HepG2 (cell line): ENCODE results near the gene YKT6. TPM values are rescaled to one million over a fixed set of nuclear protein-coding genes. Genes with fewer than 3 reads are reported as not detected.

Source experiments
- ATAC-seq: fragments of 200-7000 bp; cut with Tn5 transposase; 3 replicates; pipeline ENCODE4 v1.9.1; 2020; ENCODE audit warnings: mild to moderate bottlenecking, moderate library complexity
- BruUV-seq: library from RNA; stranded (reverse); fragments of 400-500 nt; replicated peaks from 2 replicates; lab custom pipeline; 2021; lab: Mats Ljungman, UMichigan
- CTCF ChIA-PET: fragments of 300-600 bp; formaldehyde crosslinking; extraction: SDS; loops from one replicate; lab custom pipeline; 2021; ENCODE audit warnings: low total read pairs, inconsistent platforms, low intra/inter-chr PET ratio; lab: Yijun Ruan, JAX
- POLR2A ChIA-PET: fragments of 350-600 bp; sonication (Branson Sonifier 250); formaldehyde crosslinking; loops from one replicate; lab custom pipeline; 2020; ENCODE audit warnings: antibody characterized with exemption, inconsistent platforms; lab: Yijun Ruan, JAX
- DNase-seq: peaks from one replicate; pipeline ENCODE4 v3.0.0-alpha.2; 2015; ENCODE audit warnings: low spot score
- FAIRE-seq: peaks from 3 replicates; lab custom pipeline; 2011; peaks lifted over from hg19 to GRCh38; lab: Jason Lieb, UNC
- H2AFZ ChIP-seq: one replicate; pipeline ENCODE4 v1.6.1; 2011; ENCODE audit warnings: low read length, inconsistent platforms
- H3K27ac ChIP-seq: fragments of 300-600 bp; 3 replicates; pipeline ENCODE4 v1.8.0; 2011; ENCODE audit warnings: mixed run types, mild to moderate bottlenecking, mixed read lengths, low read length, inconsistent platforms; ENCODE audit not compliant: insufficient read depth; ENCODE audit errors: extremely low read length
- H3K27me3 ChIP-seq, 2 experiments: fragments of 200-600 bp in 1 of 2; 2 replicates in 1 of 2; 3 replicates in 1 of 2; pipeline versions ENCODE4 v1.6.0 to v1.8.0; 2011; ENCODE audit warnings: low read length in 2 of 2, mild to moderate bottlenecking in 2 of 2, moderate library complexity in 2 of 2, inconsistent platforms in 1 of 2; ENCODE audit not compliant: insufficient read depth in 2 of 2, control insufficient read depth in 1 of 2
- H3K36me3 ChIP-seq, 2 experiments: fragments of 200-600 bp in 1 of 2; replicated peaks in 1 of 2; 2 replicates in 1 of 2; 3 replicates in 1 of 2; pipeline versions ENCODE4 v1.5.1 to v1.8.0; 2011; ENCODE audit warnings: low read length in 2 of 2, inconsistent platforms in 1 of 2; ENCODE audit not compliant: insufficient read depth in 2 of 2, control insufficient read depth in 1 of 2
- H3K4me1 ChIP-seq: 2 replicates; pipeline ENCODE4 v1.5.1; 2012; ENCODE audit warnings: low read length, inconsistent platforms; ENCODE audit not compliant: insufficient read depth
- H3K4me2 ChIP-seq: 2 replicates; pipeline ENCODE4 v1.6.0; 2011; ENCODE audit warnings: low read depth, low read length, inconsistent platforms
- H3K4me3 ChIP-seq, 3 experiments: fragments of 200-600 bp in 1 of 3; sonication (generic), shearing (Covaris generic) in 1 of 3; replicated peaks in 1 of 3; 2 replicates each; pipeline ENCODE4 v1.5.1; 2011 to 2016; ENCODE audit warnings: low read length in 3 of 3, inconsistent platforms in 2 of 3, low read depth in 2 of 3, mild to moderate bottlenecking in 2 of 3, control low read depth in 1 of 3, mixed read lengths in 1 of 3; ENCODE audit not compliant: insufficient read depth in 1 of 3
- H3K79me2 ChIP-seq: one replicate; pipeline ENCODE4 v1.6.1; 2011; ENCODE audit warnings: low read length, inconsistent platforms; ENCODE audit not compliant: insufficient read depth
- H3K9ac ChIP-seq: 2 replicates; pipeline ENCODE4 v1.6.0; 2011; ENCODE audit warnings: mild to moderate bottlenecking, low read depth, low read length, inconsistent platforms; ENCODE audit not compliant: insufficient read depth
- H3K9me3 ChIP-seq: 2 replicates; pipeline ENCODE4 v1.5.1; 2012; ENCODE audit warnings: mild to moderate bottlenecking, low read length
- H4K20me1 ChIP-seq: 2 replicates; pipeline ENCODE4 v1.6.0; 2011; ENCODE audit warnings: inconsistent platforms, mild to moderate bottlenecking, low read length, moderate library complexity; ENCODE audit not compliant: insufficient read depth
- ELF3 ChIP-seq: IDR thresholded peaks from 2 replicates; pipeline ENCODE4 v1.6.1; 2016; ENCODE audit warnings: missing genetic modification reagents, missing compliant biosample characterization
- GATA4 ChIP-seq: sonication (generic); IDR thresholded peaks from 2 replicates; pipeline ENCODE4 v1.6.1; 2016; ENCODE audit warnings: antibody characterized with exemption, low read depth, borderline replicate concordance
- KDM2A ChIP-seq: sonication (generic); formaldehyde crosslinking; IDR thresholded peaks from 2 replicates; pipeline ENCODE4 v1.4.0; 2020; ENCODE audit warnings: low read depth, missing genetic modification reagents, borderline replicate concordance
- KDM6A ChIP-seq: IDR thresholded peaks from 2 replicates; pipeline ENCODE4 v1.6.1; 2016; ENCODE audit warnings: low read depth
- NFKBIZ ChIP-seq: IDR thresholded peaks from 2 replicates; pipeline ENCODE4 v1.6.1; 2018; ENCODE audit warnings: missing genetic modification reagents, missing compliant biosample characterization
- PATZ1 ChIP-seq: sonication (generic); formaldehyde crosslinking; IDR thresholded peaks from 2 replicates; pipeline ENCODE4 v1.4.0; 2020; ENCODE audit warnings: missing genetic modification reagents
- RBFOX2 ChIP-seq: fragments of 200-400 bp; formaldehyde crosslinking; IDR thresholded peaks from 2 replicates; pipeline ENCODE4 v1.6.1; 2017; ENCODE audit warnings: low read depth, mild to moderate bottlenecking, low read length
- REXO4 ChIP-seq: sonication (generic); formaldehyde crosslinking; IDR thresholded peaks from 2 replicates; pipeline ENCODE4 v1.8.0; 2022; ENCODE audit warnings: missing genetic modification reagents, mild to moderate bottlenecking, borderline replicate concordance
- ZBTB1 ChIP-seq: sonication (generic); formaldehyde crosslinking; IDR thresholded peaks from 2 replicates; pipeline ENCODE4 v1.4.0; 2020; ENCODE audit warnings: missing genetic modification reagents, borderline replicate concordance
- ZFP41 ChIP-seq: sonication (generic); formaldehyde crosslinking; IDR thresholded peaks from 2 replicates; pipeline ENCODE4 v1.4.0; 2020; ENCODE audit warnings: mild to moderate bottlenecking, missing genetic modification reagents, borderline replicate concordance
- ZMYM3 ChIP-seq: sonication (generic); formaldehyde crosslinking; IDR thresholded peaks from 2 replicates; pipeline ENCODE4 v1.5.1; 2020; ENCODE audit warnings: mild to moderate bottlenecking, missing genetic modification reagents
- ZNF382 ChIP-seq: sonication (generic); formaldehyde crosslinking; IDR thresholded peaks from 2 replicates; pipeline ENCODE4 v1.5.0; 2020; ENCODE audit warnings: missing genetic modification reagents, mild to moderate bottlenecking, borderline replicate concordance
- ZNF572 ChIP-seq: sonication (generic); formaldehyde crosslinking; IDR thresholded peaks from 2 replicates; pipeline ENCODE4 v1.5.1; 2020; ENCODE audit warnings: mild to moderate bottlenecking, missing genetic modification reagents
- WGBS: methylation state at CpG from one replicate; pipeline ENCODE4 v1.1.6; 2017; ENCODE audit warnings: low lambda C conversion rate; 5-methylcytosine and 5-hydroxymethylcytosine counted together
- in situ Hi-C: cut with HindIII; loops from 2 replicates; pipeline ENCODE4 v1.10.0; 2017; ENCODE audit warnings: low pct_unique_long_range_greater_than_20kb; ENCODE audit not compliant: extremely low pct_ligation_motif_present
- intact Hi-C: fragments of 100-400 bp; cut with micrococcal nuclease; formaldehyde crosslinking; loops from one replicate; pipeline ENCODE4 v1.10.0; 2022; ENCODE audit not compliant: unreplicated experiment
- polyA plus RNA-seq, 8 experiments: library from polyadenylated mRNA; depleted of rRNA in 3 of 8; stranded (reverse) in 7 of 8; unstranded in 1 of 8; fragments of >200 nt; fragmentation: Illumina TruSeq in 4 of 8; extraction: Trizol in 4 of 8; gene quantifications; 2 replicates each; pipeline versions ENCODE4 v1.2.1 to v1.2.3, GENCODE V29; 2011 to 2016; ENCODE audit warnings: low read depth in 4 of 8, missing spikeins in 1 of 8, mixed read lengths in 1 of 8; ENCODE audit not compliant: insufficient read depth in 1 of 8
- total RNA-seq, 5 experiments: library from RNA; depleted of rRNA; stranded (reverse); fragments of >200 nt; fragmentation: Illumina TruSeq; extraction: Trizol; gene quantifications; 2 replicates each; pipeline ENCODE4 v1.2.3, GENCODE V29; 2016; ENCODE audit warnings: low read depth in 1 of 5
- TF ChIP-seq, protein P1 (sequence below): sonication (generic); formaldehyde crosslinking; IDR thresholded peaks from 2 replicates; pipeline ENCODE4 v1.4.0; 2020; ENCODE audit warnings: mild to moderate bottlenecking, missing genetic modification reagents
- TF ChIP-seq, protein P2 (sequence below): sonication (generic); formaldehyde crosslinking; IDR thresholded peaks from 2 replicates; pipeline ENCODE4 v1.4.0; 2020; ENCODE audit warnings: mild to moderate bottlenecking, missing genetic modification reagents

Gene YKT6
- total and polyA plus RNA-seq, 2 of the 13 experiments (the other 11 are each of a cell fraction or from before 2014, with no cell fraction given), result 52.2 to 60.3 TPM

- no peak overlapping the region for H3K4me2 ChIP-seq
- H4K20me1 ChIP-seq, result no peaks in the 10 kb centered on the region
- BruUV-seq, result no TSS peak
- H2AFZ ChIP-seq, result no peak overlapping the region
- no peak overlapping the region for H3K9ac ChIP-seq
- no peaks in the 10 kb centered on the region for H3K4me1 ChIP-seq
- WGBS, result 36% methylated on average over 13 of the region's 16 CpGs
- H3K36me3 ChIP-seq, result no peaks in the 10 kb centered on the region
- POLR2A ChIA-PET, result interaction anchor here (1.2 to 1.6 kb wide), 2 partner anchors 109 to 322 kb away, joined by 3 to 4 read pairs; no protein-coding TSS in a partner anchor
- no peak for FAIRE-seq
- H3K4me3 ChIP-seq, result no peak overlapping the region
- intact Hi-C loops, result no loop called here
- CTCF ChIA-PET, result interaction anchor here (1.5 to 2.1 kb wide), 2 partner anchors 237 to 325 kb away, joined by 8 to 13 read pairs; no protein-coding TSS in a partner anchor
- peaks cover 25 to 76% of the 10 kb centered on the region in 2 experiments for H3K27me3 ChIP-seq
- no peak overlapping the region for H3K27ac ChIP-seq
- in situ Hi-C loops, result loop anchor here (5.0 kb wide), 1 partner anchor 237 kb away; no protein-coding TSS in a partner anchor
- no peaks in the 10 kb centered on the region for H3K9me3 ChIP-seq
- ATAC-seq, result no peak
- DNase-seq, result no peak
- no peaks in the 10 kb centered on the region for H3K79me2 ChIP-seq
- no peak for TF ChIP-seq RBFOX2
- TF ChIP-seq ZFP41 (CRISPR knock-in tag), result no peak
- TF ChIP-seq, protein P1, sequence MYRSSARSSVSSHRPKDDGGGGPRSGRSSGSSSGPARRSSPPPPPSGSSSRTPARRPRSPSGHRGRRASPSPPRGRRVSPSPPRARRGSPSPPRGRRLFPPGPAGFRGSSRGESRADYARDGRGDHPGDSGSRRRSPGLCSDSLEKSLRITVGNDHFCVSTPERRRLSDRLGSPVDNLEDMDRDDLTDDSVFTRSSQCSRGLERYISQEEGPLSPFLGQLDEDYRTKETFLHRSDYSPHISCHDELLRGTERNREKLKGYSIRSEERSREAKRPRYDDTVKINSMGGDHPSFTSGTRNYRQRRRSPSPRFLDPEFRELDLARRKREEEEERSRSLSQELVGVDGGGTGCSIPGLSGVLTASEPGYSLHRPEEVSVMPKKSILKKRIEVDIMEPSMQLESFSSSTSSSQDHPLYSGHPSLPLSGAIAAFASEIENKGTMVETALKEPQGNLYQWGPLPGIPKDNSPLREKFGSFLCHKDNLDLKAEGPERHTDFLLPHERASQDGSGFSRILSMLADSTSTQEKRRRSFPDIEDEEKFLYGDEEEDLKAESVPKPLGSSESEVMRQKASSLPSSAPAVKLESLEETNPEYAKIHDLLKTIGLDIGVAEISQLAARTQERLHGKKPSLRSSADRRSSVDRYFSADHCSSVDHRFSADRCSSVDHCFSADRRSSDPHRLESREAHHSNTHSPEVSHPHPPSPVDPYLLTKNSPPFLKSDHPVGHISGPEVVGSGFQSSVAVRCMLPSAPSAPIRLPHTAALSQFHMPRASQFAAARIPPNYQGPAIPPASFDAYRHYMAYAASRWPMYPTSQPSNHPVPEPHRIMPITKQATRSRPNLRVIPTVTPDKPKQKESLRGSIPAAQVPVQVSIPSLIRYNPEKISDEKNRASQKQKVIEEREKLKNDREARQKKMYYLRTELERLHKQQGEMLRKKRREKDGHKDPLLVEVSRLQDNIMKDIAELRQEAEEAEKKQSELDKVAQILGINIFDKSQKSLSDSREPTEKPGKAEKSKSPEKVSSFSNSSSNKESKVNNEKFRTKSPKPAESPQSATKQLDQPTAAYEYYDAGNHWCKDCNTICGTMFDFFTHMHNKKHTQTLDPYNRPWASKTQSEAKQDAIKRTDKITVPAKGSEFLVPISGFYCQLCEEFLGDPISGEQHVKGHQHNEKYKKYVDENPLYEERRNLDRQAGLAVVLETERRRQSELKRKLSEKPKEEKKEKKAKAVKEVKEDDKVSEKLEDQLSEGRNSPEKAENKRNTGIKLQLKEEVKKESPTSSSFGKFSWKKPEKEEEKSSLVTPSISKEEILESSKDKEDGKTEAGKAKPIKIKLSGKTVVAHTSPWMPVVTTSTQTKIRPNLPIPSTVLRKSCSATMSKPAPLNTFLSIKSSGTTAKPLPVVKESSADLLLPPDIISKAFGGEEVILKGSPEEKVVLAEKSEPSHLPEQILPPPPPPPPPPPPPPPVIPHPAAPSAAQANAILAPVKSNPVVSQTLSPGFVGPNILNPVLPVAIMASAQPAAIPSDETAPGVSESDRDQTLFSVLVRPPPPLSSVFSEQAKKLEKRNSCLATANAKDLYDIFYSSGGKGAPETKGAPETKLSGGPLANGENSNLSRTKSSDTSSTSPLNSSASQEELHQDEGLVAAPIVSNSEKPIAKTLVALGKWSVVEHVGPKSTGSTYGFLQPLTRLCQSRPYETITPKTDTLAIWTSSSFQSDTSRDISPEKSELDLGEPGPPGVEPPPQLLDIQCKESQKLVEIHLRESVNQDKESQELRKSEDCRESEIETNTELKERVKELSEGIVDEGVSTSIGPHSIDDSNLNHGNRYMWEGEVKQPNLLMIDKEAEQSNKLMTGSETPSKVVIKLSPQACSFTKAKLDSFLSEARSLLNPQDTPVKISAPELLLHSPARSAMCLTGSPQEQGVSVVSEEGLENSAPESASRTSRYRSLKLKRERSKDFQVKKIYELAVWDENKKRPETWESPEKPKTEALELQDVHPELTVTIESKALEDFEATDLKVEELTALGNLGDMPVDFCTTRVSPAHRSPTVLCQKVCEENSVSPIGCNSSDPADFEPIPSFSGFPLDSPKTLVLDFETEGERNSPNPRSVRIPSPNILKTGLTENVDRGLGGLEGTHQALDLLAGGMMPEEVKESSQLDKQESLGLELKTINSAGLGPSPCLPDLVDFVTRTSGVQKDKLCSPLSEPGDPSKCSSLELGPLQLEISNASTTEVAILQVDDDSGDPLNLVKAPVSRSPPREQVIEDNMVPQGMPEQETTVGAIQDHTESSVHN (CRISPR knock-in tag), result no peak
- TF ChIP-seq KDM6A (CRISPR knock-in tag), result no peak
- TF ChIP-seq ZNF382 (CRISPR knock-in tag), result no peak
- TF ChIP-seq KDM2A, result no peak
- no peak for TF ChIP-seq ZBTB1 (CRISPR knock-in tag)
- TF ChIP-seq NFKBIZ, result no peak
- no peak for TF ChIP-seq ZNF572 (CRISPR knock-in tag)
- no peak for TF ChIP-seq ELF3 (CRISPR knock-in tag)
- TF ChIP-seq, protein P2, sequence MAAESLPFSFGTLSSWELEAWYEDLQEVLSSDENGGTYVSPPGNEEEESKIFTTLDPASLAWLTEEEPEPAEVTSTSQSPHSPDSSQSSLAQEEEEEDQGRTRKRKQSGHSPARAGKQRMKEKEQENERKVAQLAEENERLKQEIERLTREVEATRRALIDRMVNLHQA (CRISPR knock-in tag), result no peak
- no peak for TF ChIP-seq GATA4
- TF ChIP-seq REXO4, result no peak
- no peak for TF ChIP-seq ZMYM3 (CRISPR knock-in tag)
- no peak for TF ChIP-seq PATZ1
Observed at GRCh38 chr7:44240376-44240775, 39.6 kb downstream of the YKT6 start.
